DMS153 (cell line): Measurements from ENCODE around the gene DHRS4L2.
"Not testable (repeated sequence)": the region's sequence is repeated elsewhere in the genome, so short reads cannot be mapped to it uniquely, and the experiment has no call there.

ENCODE experiments used
- DNase-seq: peaks from one replicate; lab custom pipeline; 2025; lab: John Stamatoyannopoulos, UW

DHRS4L2 gene

DNA sequence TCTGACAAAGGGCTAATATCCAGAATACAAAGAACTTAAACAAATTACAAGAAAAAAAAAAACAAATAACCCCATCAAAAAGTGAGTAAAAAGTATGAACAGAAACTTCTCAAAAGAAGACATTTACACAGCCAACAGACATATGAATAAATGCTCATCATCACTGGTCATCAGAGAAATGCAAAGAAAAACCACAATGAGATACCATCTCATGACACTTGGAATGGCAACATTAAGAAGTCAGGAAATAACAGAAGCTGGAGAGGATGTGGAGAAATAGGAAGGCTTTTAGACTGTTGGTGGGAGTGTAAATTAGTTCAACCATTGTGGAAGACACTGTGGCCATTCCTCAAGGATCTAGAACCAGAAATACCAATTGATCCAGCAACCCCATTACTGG is 30.2 kb downstream of the DHRS4L2 start:
- not testable (repeated sequence) for DNase-seq

GRCh38 chr14:24019944-24020343 is 31.2 kb downstream of the DHRS4L2 start:
- DNase-seq, result not testable (repeated sequence)

- DNase-seq, result not testable (repeated sequence)
Measured at GRCh38 chr14:24020520-24020919, 31.8 kb downstream of the DHRS4L2 start.

- DNase-seq, result not testable (repeated sequence)
Measured at GRCh38 chr14:24024939-24025418, 36.2 kb downstream of the DHRS4L2 start.

GRCh38 chr14:24029687-24030086 is 41.0 kb downstream of the DHRS4L2 start:
- DNase-seq, result not testable (repeated sequence)

- DNase-seq, result not testable (repeated sequence)
Measured at GRCh38 chr14:24031331-24031730, 42.6 kb downstream of the DHRS4L2 start.

DNA sequence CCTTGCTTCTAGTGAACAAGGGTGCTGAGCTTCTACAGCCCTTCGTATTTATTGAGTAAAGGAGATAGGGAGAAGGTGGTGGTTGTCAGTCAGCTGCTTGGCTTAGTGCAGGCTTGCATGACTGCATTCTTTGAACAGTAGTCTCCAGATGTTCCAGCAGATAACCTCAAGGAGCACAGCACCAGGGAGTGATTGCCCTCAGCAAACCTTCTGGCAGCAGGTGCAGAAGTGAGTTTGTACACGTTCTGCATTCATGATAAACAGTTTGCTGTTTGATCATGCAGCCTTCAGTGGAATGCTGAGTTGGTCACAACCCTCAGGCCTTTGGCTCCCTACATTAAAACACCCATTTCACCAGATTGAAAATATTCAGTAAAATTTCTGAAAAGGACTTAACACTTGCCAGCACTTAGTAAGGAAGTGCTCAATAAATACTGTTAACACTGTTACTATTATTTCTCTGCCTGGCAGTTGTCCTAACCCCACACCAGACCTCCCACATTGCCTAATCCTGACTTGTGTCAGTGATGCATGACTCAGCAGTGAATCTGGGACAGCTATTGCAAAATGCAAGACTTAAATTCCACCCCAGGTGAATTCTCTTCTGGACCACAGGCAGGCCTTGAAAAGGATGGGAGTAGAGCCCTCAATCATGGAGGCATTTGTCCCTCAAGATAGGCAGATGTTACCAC is 44.1 kb downstream of the DHRS4L2 start:
- no peak for DNase-seq

DNA sequence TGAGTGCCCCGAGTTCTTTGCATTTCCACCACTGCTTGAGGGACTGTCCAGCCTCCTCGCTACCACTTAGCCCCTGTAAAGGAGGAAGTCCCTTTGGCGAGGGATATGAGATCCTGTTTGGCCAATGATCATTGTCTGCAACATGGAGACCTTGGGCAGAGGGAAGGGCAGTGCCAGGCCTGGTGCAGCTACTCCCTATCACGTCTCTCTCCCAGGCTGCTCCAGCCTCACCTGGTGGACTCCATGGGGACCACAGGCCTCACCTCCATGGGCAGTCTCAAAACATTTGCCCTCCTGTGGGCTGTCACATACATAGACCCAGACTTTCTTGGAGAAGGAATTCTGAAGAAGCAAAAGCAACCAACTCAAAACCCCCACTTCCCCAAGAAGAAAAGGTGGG is 47.0 kb downstream of the DHRS4L2 start:
- DNase-seq, result peak; percentile 1

GRCh38 chr14:24036169-24036962 is 47.6 kb downstream of the DHRS4L2 start:
- peak; percentile 79 for DNase-seq

- not testable (repeated sequence) for DNase-seq
Measured at GRCh38 chr14:24036963-24037657, 48.4 kb downstream of the DHRS4L2 start.

- DNase-seq, result peak; percentile 81
Measured at GRCh38 chr14:24037658-24038037, 48.9 kb downstream of the DHRS4L2 start.

GRCh38 chr14:24038686-24039085 is 50.0 kb downstream of the DHRS4L2 start:
- DNase-seq, result no peak

- no peak for DNase-seq
Measured at GRCh38 chr14:24040692-24041091, 52.0 kb downstream of the DHRS4L2 start.

- no peak for DNase-seq
Measured at GRCh38 chr14:24042746-24043145, 54.0 kb downstream of the DHRS4L2 start.

DNA sequence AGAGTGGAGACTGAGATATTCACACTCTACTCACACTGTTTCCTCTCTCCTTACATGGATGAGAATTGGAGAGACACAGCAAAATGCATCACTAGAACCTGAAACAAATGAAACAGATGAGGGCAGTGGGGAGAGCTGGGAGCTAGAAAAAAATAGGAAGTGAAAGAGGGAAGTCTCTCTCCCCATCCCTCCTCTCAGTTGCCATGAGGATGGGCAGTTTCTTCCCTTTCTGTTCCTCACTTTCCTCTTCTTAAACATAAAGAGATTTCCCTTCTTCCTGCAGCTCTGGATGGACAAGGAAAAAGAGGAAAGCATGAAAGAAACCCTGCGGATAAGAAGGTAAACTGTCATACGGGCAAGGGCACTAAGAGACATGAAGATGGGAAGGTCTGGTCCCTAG is 60.3 kb downstream of the DHRS4L2 start:
- DNase-seq, result not testable (repeated sequence)

DNA sequence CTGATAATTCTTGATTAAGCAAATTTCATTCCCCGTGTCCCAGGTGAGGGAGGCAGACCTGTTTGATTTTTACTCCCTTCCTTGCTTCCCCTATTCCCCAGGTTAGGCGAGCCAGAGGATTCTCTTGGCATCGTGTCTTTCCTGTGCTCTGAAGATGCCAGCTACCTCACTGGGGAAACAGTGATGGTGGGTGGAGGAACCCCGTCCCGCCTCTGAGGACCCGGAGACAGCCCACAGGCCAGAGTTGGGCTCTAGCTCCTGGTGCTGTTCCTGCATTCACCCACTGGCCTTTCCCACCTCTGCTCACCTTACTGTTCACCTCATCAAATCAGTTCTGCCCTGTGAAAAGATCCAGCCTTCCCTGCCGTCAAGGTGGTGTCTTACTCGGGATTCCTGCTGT is 62.0 kb downstream of the DHRS4L2 start:
- DNase-seq, result not testable (repeated sequence)

GRCh38 chr14:24051176-24051788 is 62.6 kb downstream of the DHRS4L2 start:
- DNase-seq, result no peak

GRCh38 chr14:24051789-24052655 is 63.3 kb downstream of the DHRS4L2 start, which contains the start of gene CARMIL3:
TSS of gene CARMIL3 (plus strand) at chr14:24052009. CDS start at chr14:24052154, 145 bp downstream.
- DNase-seq, result peak; percentile 21

DNA sequence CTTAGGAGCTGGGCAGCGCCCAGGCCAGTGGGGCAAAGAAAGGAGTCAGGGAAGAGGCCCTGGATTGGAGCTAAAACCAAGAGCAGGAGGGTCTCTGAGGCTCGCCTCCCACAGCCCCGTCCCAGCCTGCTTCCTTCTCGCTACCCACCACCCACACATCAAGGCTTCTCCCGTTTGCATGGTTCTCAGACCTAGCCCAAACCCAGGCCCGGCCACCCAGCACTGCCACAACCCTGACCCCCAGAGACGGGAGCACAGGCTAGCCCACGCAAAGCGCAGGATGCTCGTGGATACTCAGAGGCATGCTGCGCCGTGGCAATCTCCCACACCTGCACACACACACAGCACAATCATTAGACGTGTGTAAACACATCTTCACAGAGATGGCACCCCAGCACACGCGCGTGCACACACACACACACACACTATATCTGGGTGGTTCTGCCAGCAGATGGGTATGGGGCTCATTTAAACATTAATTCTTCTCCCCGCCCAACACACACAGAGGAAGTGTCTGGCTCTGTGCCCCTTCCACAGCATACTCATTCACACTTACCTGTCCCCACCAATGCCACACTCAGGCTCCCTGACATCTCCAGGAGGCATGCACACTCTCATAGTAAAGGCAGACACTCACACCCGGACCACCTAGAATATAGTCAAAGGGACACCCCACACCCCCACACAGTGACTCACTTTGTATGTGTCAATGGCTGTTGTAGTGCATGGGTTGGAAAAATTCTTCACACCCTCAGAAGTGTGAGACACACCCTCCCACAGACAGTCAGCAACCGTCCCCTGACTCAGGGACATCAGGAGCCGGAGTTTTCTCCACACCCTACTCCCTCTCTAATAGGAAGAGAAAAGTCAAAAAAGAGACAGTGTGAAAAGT is 64.2 kb downstream of the DHRS4L2 start:
- DNase-seq, result no peak
